GM18867 (cell line): ENCODE data around the gene KRT3.

Source experiments
- ATAC-seq: cut with Tn5 transposase; IDR thresholded peaks from one replicate; pipeline ENCODE4 v1.9.1; 2021; ENCODE audit warnings: mild to moderate bottlenecking, moderate library complexity; ENCODE audit not compliant: unreplicated experiment

Gene KRT3

GRCh38 chr12:52783563-52784316 lies 12.2 kb downstream of the KRT3 start:
- no peak for ATAC-seq

DNA sequence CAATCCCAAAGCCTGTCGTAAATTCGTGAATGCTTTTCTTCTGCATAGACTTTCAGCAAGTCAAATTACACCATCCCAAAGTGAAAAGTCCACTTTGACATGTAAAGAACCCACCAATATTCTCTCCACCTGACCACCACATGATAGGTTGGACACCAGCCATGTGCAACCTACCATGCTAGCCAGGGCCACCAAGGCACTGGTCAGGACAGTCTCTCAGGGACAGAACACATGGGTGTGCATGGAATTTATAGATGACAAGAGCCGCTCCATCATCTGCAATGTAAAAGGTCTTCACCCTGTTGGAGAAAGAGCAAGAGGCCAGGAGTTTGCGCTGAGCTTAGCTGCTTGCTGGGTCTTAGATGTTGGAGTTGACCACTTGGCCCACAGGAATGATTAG lies 13.4 kb downstream of the KRT3 start:
- ATAC-seq = no peak

GRCh38 chr12:52781399-52782082 lies 14.4 kb downstream of the KRT3 start:
- no peak for ATAC-seq

GRCh38 chr12:52779914-52780313 lies 16.0 kb downstream of the KRT3 start:
- no peak for ATAC-seq

DNA sequence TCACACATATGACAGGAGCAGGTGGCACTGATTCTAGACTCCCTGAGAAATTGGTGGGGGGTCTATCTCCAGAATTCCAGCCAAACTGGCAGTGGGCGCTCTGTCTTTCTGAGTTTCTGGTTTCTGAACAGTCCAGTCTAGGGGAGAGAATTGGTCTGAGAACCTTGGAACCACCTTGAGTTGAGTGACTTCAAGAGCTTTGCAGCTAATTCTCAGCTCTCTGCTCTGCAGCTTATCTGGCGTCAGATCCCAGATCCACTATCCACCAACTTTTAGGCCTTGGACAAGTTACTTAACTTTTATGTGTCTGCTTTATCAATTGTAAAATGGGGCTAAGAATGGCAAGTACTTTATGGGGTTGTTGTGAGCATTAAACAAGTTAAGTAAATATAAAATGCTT lies 17.1 kb downstream of the KRT3 start:
- no peak for ATAC-seq

- ATAC-seq = no peak
These were observed 18.4 kb downstream of the KRT3 start for GRCh38 chr12:52777566-52777965.

GRCh38 chr12:52776913-52777395 lies 19.0 kb downstream of the KRT3 start, which contains the start of gene KRT76:
Gene KRT76, minus strand, starts transcription at chr12:52777345. Its CDS starts 54 bp downstream, at chr12:52777291.
- no peak for ATAC-seq

DNA sequence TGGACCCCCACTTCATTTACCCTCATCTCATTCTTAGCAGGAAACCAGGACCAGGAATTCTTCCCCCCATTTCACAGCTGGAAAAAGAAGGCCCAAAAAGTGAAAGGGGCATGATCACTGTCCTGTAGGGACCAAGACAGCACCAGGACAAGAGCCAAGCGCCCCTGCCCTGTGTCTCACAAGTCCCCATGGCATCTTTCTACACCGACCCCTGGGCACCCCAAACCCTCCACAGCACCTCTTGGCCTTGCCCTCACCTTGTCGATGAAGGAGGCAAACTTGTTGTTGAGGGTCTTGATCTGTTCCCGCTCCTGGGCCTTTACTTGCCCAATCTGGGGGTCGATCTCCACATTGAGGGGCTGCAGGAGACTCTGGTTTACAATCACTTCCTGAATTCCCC lies 19.5 kb downstream of the KRT3 start:
- no peak for ATAC-seq

GRCh38 chr12:52774629-52775250 lies 21.2 kb downstream of the KRT3 start:
- ATAC-seq = no peak

- no peak for ATAC-seq
These were observed 23.1 kb downstream of the KRT3 start for GRCh38 chr12:52772772-52773171.

- ATAC-seq = no peak
These were observed 23.7 kb downstream of the KRT3 start for GRCh38 chr12:52772188-52772587.

- no peak for ATAC-seq
These were observed 24.4 kb downstream of the KRT3 start for GRCh38 chr12:52771505-52771904.

DNA sequence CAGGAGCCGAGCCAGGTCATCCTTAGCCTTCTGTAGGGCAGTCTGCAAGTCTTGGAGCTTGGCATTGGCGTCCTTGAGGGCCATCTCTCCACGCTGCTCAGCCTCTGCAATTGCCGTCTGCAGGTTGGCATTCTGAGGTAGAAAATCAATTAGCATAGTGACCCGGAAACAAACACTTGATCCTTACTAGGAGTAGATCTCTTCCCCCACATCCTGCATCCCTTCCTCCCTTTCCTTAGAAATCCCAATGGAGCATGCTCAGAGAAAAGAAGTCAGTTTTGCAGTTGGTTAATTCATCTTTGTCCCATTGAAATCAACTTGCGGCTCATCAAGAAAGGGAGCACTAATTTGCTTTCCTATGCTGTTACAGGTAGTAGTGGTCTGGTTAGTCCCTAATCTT lies 24.8 kb downstream of the KRT3 start:
- no peak for ATAC-seq

- no peak for ATAC-seq
These were observed 26.0 kb downstream of the KRT3 start for GRCh38 chr12:52769946-52770345.

- ATAC-seq = no peak
These were observed 26.6 kb downstream of the KRT3 start for GRCh38 chr12:52769354-52769753.

DNA sequence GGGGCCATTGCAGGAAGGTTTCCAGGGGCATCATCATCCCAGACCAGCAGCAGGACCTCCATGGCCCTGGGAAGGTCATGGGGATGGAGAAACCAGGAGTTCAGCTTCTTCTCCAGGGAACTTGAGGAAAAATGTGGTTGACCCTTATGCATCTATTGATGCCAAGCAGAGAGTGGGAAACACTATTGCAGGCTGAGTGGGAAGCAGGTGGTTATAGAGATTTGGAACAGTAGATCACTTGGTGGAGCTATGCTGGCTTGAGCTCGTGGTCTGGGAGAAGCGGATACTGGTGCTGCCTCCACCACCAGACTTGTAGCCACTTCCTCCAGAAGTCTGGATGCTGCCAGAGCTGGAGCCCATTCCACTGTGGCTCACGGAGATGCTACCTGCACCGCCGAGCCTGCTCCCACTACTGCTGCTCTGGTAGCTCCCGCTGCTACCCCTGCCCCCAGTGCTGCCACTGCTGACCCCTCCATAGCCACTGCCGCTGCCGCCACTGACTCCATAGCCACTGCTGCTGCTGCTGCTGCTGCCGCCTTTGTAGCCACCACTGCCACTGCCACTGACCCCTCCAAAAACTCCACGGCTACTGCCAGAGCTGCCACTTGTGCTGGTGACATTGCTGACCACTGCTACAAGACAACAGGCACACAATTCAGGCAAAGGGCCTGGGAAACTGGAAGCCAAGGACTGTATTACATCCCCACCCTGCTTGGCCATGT lies 27.3 kb downstream of the KRT3 start:
- ATAC-seq = no peak

- ATAC-seq = no peak
These were observed 28.5 kb downstream of the KRT3 start for GRCh38 chr12:52767427-52767826.

- no peak for ATAC-seq
These were observed 28.9 kb downstream of the KRT3 start for GRCh38 chr12:52767020-52767379.

DNA sequence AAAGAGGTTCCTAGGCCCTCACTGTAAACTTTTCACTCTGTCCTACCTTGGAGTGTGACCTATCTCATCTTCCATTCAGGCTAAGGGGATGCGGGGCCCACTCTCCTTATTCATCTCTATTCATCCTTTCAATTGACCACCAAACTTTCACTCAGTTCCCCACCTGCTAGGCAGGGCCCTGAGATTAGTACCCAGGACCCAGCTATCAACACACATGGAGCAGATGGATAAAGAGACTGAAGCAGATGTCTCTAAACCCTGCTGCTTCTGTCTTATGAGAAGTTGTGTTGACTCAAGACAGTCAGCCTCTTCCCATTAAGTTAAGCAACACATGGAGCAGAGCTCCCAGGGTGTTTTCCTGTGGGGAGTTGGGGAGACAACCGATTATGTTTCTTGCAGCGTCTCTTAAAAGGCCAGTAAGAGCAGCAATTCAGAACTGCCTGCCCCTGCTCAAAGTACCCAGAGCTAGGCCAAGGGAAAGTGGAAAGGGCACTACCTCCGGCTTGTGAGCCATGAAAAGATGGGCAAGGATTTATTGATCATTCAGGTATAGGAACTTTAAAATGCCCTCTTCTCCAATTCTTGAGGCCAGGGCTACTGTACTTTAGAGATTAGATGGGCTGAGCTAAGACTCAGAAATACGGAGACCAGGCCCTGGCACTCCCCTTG lies 29.4 kb downstream of the KRT3 start:
- no peak for ATAC-seq

- no peak for ATAC-seq
These were observed 30.2 kb downstream of the KRT3 start for GRCh38 chr12:52765702-52766101.

DNA sequence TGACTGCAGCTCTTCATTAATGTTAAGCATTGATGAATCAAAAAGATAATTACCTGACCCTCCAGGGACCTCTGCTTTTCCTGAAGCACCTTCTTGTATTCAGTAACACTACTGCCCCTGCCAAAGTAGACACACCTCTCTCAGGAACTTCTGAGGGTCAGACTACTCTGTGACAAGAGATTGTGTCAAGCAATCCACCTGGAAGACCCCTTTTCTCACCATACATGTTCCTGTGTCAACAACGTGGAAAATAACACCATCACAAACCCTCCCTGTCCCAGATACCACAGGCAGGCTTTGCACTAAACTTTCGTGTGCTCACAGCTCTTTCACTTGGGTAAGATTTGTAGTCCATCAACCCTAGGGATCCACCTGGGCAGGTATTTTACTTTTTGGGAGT lies 31.9 kb downstream of the KRT3 start:
- ATAC-seq = no peak
